OCI-LY1 (cell line): Measurements from ENCODE around the gene SSTR5.

Experiments
- H2AFZ ChIP-seq: fragments of 200-600 bp; sonication (generic), shearing (Covaris generic); 2 replicates; pipeline ENCODE4 v1.6.0; 2014; ENCODE audit warnings: antibody characterized with exemption, mild to moderate bottlenecking, low read length
- H3F3A ChIP-seq: fragments of 200-600 bp; sonication (generic), shearing (Covaris generic); 2 replicates; pipeline ENCODE4 v1.6.0; 2014; ENCODE audit warnings: mild to moderate bottlenecking, antibody characterized with exemption, low read length, moderate library complexity; ENCODE audit not compliant: insufficient read depth
- H3K27ac ChIP-seq: fragments of 200-600 bp; sonication (generic); 2 replicates; pipeline ENCODE4 v1.5.1; 2014; ENCODE audit warnings: low read length, mixed run types, mild to moderate bottlenecking, low read depth; ENCODE audit not compliant: poor library complexity, severe bottlenecking
- H3K27me3 ChIP-seq: fragments of 200-600 bp; sonication (generic); 2 replicates; pipeline ENCODE4 v1.6.0; 2014; ENCODE audit warnings: antibody characterized with exemption, mild to moderate bottlenecking, low read length, moderate library complexity; ENCODE audit not compliant: insufficient read depth
- H3K36me3 ChIP-seq: fragments of 200-600 bp; sonication (generic); 2 replicates; pipeline ENCODE4 v1.6.1; 2014; ENCODE audit warnings: mild to moderate bottlenecking, antibody characterized with exemption, low read length, moderate library complexity, mixed read lengths; ENCODE audit not compliant: insufficient read depth
- H3K4me1 ChIP-seq: fragments of 200-600 bp; sonication (generic); 2 replicates; pipeline ENCODE4 v1.5.1; 2014; ENCODE audit warnings: mild to moderate bottlenecking, low read length, moderate library complexity; ENCODE audit not compliant: insufficient read depth, severe bottlenecking
- H3K4me2 ChIP-seq: fragments of 200-600 bp; sonication (generic), shearing (Covaris generic); 2 replicates; pipeline ENCODE4 v1.6.1; 2014; ENCODE audit warnings: low read length
- H3K4me3 ChIP-seq: fragments of 200-600 bp; sonication (generic); 2 replicates; pipeline ENCODE4 v1.5.1; 2014; ENCODE audit warnings: low read length, low read depth, mild to moderate bottlenecking, mixed read lengths; ENCODE audit not compliant: poor library complexity, severe bottlenecking
- H3K79me2 ChIP-seq: fragments of 200-600 bp; shearing (Covaris generic); 2 replicates; pipeline ENCODE4 v1.6.1; 2016; ENCODE audit warnings: mixed run types, low read length, mixed read lengths; ENCODE audit not compliant: insufficient read depth
- H3K9ac ChIP-seq: fragments of 200-600 bp; sonication (generic), shearing (Covaris generic); 2 replicates; pipeline ENCODE4 v1.6.1; 2014; ENCODE audit warnings: mild to moderate bottlenecking, low read length, mixed read lengths
- H3K9me2 ChIP-seq: fragments of 200-600 bp; sonication (generic), shearing (Covaris generic); 2 replicates; pipeline ENCODE4 v1.6.1; 2014; ENCODE audit warnings: low read depth, mild to moderate bottlenecking, low read length, mixed read lengths
- H3K9me3 ChIP-seq: fragments of 200-600 bp; shearing (Covaris generic); 2 replicates; pipeline ENCODE4 v1.6.1; 2014; ENCODE audit warnings: low read length, mixed read lengths
- H4K20me1 ChIP-seq: fragments of 200-600 bp; sonication (generic), shearing (Covaris generic); 2 replicates; pipeline ENCODE4 v1.6.0; 2016; ENCODE audit warnings: mild to moderate bottlenecking, low read length; ENCODE audit not compliant: insufficient read depth
- EZH2 ChIP-seq: fragments of 200-600 bp; sonication (generic), shearing (Covaris generic); IDR thresholded peaks from 2 replicates; pipeline ENCODE4 v1.8.0; 2017; ENCODE audit warnings: borderline replicate concordance, mixed run types, mild to moderate bottlenecking, antibody characterized with exemption, low read length, moderate library complexity, mixed read lengths
- TF ChIP-seq, protein P1 (sequence below): fragments of 200-600 bp; sonication (generic), shearing (Covaris generic); IDR thresholded peaks from 2 replicates; pipeline ENCODE4 v1.5.1; 2017; ENCODE audit warnings: mild to moderate bottlenecking, antibody characterized with exemption, low read length, moderate library complexity, mixed read lengths

SSTR5 gene

DNA sequence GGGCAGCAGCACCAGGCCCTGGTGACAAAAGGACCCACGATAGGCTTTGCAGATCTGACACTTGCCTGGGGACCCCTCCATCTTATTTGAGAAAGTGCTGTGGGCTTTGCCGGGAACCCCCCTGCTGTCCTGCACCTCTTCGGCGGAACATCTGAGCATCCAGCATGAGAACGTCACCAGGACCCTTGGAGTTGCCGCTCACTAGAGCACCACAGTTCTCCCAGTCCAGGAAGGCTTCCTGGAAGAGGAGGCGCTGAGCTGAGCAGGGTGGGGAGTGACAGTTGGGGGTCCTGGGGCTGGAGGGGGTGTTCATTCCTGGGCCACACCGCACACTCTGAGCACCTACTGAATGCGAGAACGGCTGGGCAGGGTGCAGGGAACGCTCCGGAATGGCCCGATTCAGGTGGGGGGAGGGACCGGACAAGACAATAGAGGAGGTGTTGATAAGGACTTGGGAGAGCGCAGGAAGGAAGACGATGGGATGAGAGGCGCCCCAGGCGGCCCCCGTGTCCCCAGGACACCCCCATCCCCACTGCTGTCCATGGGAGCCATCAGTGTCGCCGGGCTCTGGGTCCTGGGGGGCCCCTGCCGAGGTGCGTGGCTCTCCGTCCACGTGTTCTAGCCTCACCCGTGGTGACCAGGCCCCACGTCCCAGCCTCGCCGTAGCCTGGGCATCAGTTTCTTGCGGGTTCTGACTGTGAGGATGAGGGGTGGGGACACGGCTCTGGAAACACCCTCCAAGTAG lies 55.6 kb downstream of the SSTR5 start:
- Histone ChIP-seq H3K9me3 (no peaks in the 10 kb centered on the region), H3K9ac (no peak overlapping the region), H3K36me3 (no peaks in the 10 kb centered on the region), H3K4me3 (no peak overlapping the region), H4K20me1 (no peaks in the 10 kb centered on the region), H3K27me3 (no peaks in the 10 kb centered on the region), H3K27ac (no peak overlapping the region), H3K9me2 (no peaks in the 10 kb centered on the region), H3K4me2 (no peak overlapping the region), H3F3A (no peaks in the 10 kb centered on the region), H2AFZ (no peak overlapping the region), H3K79me2 (no peaks in the 10 kb centered on the region), H3K4me1 (no peaks in the 10 kb centered on the region)
- TF ChIP-seq, protein P1, sequence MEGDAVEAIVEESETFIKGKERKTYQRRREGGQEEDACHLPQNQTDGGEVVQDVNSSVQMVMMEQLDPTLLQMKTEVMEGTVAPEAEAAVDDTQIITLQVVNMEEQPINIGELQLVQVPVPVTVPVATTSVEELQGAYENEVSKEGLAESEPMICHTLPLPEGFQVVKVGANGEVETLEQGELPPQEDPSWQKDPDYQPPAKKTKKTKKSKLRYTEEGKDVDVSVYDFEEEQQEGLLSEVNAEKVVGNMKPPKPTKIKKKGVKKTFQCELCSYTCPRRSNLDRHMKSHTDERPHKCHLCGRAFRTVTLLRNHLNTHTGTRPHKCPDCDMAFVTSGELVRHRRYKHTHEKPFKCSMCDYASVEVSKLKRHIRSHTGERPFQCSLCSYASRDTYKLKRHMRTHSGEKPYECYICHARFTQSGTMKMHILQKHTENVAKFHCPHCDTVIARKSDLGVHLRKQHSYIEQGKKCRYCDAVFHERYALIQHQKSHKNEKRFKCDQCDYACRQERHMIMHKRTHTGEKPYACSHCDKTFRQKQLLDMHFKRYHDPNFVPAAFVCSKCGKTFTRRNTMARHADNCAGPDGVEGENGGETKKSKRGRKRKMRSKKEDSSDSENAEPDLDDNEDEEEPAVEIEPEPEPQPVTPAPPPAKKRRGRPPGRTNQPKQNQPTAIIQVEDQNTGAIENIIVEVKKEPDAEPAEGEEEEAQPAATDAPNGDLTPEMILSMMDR: no peak
- TF ChIP-seq EZH2: no peak

DNA sequence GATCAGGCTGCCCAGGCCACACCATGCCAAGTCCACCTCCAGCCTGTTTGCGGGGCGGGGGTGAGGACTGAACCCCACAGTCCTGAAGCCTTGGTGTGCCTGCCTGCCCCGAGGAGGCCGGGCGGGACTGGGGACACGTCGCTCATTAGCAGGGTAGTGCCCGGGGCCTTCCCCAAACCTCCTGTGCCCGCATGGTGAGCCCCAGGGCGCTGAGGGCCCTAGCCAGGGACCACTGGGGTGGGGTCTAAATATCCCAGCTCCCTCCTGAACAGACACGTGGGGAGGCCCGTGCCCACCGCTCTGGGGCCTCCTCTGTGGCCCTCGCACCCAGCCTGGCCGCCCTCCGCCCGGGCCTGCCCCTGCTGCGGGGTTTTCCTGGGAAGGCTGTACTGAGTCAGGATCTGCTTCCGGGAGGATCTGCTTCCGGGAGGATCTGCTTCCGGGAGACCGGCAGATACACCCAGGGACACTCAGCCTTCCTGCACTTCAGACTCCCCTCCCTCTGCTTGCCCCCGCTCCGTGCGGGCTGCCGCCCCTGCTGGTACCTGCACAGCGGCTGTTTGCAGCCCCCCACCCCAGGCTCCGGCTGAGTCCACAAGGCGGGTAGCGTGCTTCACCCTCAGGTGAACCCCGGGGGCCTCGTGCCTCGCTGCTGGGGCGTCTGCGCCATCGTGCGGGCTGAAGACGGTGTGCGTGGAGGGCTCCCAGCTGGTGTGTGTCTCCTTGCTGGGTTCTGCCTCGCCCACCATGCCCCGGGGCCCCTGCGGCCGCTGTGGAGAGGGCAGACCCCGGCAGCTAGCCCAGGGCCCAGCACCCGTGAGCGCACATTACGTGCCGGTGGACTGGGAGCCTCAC lies 56.8 kb downstream of the SSTR5 start:
- no peaks in the 10 kb centered on the region for H3K79me2 ChIP-seq
- no peaks in the 10 kb centered on the region for H3F3A ChIP-seq
- no peak overlapping the region for H3K4me2 ChIP-seq
- H3K27ac ChIP-seq: no peak overlapping the region
- no peaks in the 10 kb centered on the region for H3K4me1 ChIP-seq
- TF ChIP-seq EZH2: no peak
- TF ChIP-seq, protein P1: no peak
- no peak overlapping the region for H2AFZ ChIP-seq
- no peaks in the 10 kb centered on the region for H4K20me1 ChIP-seq
- H3K9me2 ChIP-seq: no peaks in the 10 kb centered on the region
- H3K36me3 ChIP-seq: no peaks in the 10 kb centered on the region
- H3K9ac ChIP-seq: no peak overlapping the region
- H3K27me3 ChIP-seq: no peaks in the 10 kb centered on the region
- H3K9me3 ChIP-seq: no peaks in the 10 kb centered on the region
- H3K4me3 ChIP-seq: no peak overlapping the region

- Histone ChIP-seq H3K9ac (no peak overlapping the region), H3K27me3 (no peaks in the 10 kb centered on the region)
- TF ChIP-seq, protein P1: no peak
- TF ChIP-seq EZH2: no peak
These were observed 57.8 kb downstream of the SSTR5 start for GRCh38 chr16:1130382-1130781.

More at GRCh38 chr16:1130382-1130781, 57.8 kb downstream of the SSTR5 start:
- Histone ChIP-seq H3K9me3 (no peaks in the 10 kb centered on the region), H3K79me2 (no peaks in the 10 kb centered on the region), H3K4me1 (no peaks in the 10 kb centered on the region), H3K27ac (no peak overlapping the region), H2AFZ (no peak overlapping the region), H3K4me3 (no peak overlapping the region), H3F3A (no peaks in the 10 kb centered on the region), H3K36me3 (no peaks in the 10 kb centered on the region), H3K9me2 (no peaks in the 10 kb centered on the region), H3K4me2 (no peak overlapping the region), H4K20me1 (no peaks in the 10 kb centered on the region)
